Measurements from ENCODE around the gene RGS7BP. TPM values are rescaled to one million over a fixed set of nuclear protein-coding genes. Genes with fewer than 3 reads are reported as not detected.

The RGS7BP gene
- total and polyA plus RNA-seq, 3 donors from 2014 or later = 0.63 to 7.8 (median 3.1) TPM

DNA sequence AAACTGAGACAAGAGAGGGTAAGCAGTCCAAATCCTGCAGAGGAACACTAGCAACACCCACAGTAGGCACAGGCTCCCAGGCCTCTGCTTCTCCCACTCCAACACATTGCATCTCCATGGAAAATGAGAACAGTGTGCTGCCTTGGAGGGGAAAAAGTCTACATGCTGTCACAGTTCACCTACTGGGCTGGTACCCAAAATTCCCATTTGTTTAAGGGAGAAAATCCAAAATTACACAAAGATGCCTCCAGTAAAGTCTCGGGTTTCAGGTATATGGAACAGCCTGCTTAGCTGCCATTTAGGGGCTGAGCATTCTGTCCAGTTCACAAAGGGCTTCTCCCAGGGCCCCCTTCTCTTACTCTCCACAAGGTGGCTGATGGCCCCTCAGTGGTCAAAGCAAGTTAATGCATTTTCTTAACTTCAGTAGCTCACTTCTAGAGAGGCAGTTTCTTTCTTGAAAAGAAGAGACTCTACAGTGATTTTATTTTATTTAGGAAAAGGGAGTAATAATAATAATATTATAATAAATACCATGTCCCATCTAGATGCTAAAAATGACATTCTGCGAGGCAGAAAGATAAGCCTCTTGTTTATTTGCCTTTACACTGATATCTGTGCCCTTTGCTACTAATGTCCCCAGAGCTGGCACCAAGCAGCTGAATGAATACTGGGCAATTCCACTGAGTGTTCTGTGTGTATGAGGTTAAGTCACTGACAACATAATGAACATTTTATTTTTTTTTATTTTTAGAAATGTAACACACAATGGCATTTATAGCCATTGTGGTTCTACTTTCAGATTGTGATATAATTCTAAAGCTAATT is 89.4 kb downstream of the RGS7BP start:
- intact Hi-C loops (cut with DNase I; ENCODE audit: low total_unique reads) = loop anchor here (10.0 kb wide), 1 partner anchor 90 kb away; the partner anchor contains the start of gene RGS7BP
- Histone ChIP-seq H3K27ac (peak overlapping the region; percentile 19 to 32), H3K9me3 (no peaks in the 10 kb centered on the region), H3K36me3 (ENCODE audit: low read depth, missing control alignments) (no peaks in the 10 kb centered on the region), H3K27me3 (no peaks in the 10 kb centered on the region), H3K4me3 (no peak overlapping the region), H3K4me1 (peaks cover 10% of the 10 kb centered on the region)
- WGBS, 2 donors = 40 to 47% methylated on average over 2 of the region's 2 CpGs
- TF ChIP-seq, protein P1, sequence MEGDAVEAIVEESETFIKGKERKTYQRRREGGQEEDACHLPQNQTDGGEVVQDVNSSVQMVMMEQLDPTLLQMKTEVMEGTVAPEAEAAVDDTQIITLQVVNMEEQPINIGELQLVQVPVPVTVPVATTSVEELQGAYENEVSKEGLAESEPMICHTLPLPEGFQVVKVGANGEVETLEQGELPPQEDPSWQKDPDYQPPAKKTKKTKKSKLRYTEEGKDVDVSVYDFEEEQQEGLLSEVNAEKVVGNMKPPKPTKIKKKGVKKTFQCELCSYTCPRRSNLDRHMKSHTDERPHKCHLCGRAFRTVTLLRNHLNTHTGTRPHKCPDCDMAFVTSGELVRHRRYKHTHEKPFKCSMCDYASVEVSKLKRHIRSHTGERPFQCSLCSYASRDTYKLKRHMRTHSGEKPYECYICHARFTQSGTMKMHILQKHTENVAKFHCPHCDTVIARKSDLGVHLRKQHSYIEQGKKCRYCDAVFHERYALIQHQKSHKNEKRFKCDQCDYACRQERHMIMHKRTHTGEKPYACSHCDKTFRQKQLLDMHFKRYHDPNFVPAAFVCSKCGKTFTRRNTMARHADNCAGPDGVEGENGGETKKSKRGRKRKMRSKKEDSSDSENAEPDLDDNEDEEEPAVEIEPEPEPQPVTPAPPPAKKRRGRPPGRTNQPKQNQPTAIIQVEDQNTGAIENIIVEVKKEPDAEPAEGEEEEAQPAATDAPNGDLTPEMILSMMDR (IDR thresholded peaks at IDR 0.05) = peak; percentile 43 to 51 (median 50)
- no peak for TF ChIP-seq POLR2A (IDR thresholded peaks at IDR 0.05)
- DNase-seq = peak; percentile 26

DNA sequence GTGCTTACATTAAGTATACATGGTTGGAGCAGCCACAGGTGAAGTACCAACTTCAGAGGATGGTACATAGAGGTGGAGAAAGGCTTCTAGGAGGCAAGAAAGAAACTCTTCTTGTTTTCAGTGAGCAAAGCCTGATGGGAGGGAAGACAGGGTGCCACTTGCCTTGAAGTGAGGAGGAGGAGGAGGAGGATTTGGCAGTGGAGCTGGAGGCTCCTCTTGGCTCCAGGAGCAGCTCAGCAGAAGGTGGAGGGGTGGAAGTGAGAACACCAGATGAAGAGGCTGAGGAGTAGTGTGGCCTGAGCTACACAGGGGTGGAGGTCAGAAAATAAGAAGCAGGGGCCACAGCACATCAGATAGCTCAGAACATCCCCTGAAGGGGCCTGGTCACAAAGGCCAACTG is 93.4 kb downstream of the RGS7BP start:
- intact Hi-C loops (cut with DNase I; ENCODE audit: low total_unique reads) = loop anchor here (10.0 kb wide), 1 partner anchor 94 kb away; the partner anchor contains the start of gene RGS7BP
- H3K27me3 ChIP-seq = no peaks in the 10 kb centered on the region
- no peak overlapping the region for H3K27ac ChIP-seq
- H3K9me3 ChIP-seq = no peaks in the 10 kb centered on the region
- H3K36me3 ChIP-seq (ENCODE audit: low read depth, missing control alignments) = no peaks in the 10 kb centered on the region
- no peak for DNase-seq
- TF ChIP-seq POLR2A (IDR thresholded peaks at IDR 0.05) = no peak
- TF ChIP-seq, protein P1 (IDR thresholded peaks at IDR 0.05) = no peak
- peaks cover 10% of the 10 kb centered on the region for H3K4me1 ChIP-seq
- H3K4me3 ChIP-seq = no peak overlapping the region

DNA sequence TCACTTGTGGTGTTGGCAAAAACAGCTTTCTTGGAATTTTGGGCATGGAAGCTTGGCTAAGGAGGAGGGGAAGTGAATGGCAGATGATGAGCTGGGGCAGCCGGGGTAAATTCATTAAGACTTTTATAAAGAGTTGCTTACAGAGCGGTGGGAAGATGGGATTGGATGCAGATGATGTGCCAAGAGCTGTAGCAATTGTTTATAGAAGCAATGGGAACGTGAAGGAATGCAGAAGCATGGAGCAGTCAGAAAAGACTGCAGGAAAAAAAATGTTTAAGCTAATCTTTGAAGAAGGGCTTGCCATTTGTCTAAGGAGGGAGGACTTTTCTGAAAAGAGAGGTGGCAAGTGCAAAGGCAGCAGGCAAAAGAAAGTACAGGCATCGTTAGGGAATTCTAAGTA is 97.9 kb downstream of the RGS7BP start:
- H3K9me3 ChIP-seq = no peaks in the 10 kb centered on the region
- no peak for TF ChIP-seq POLR2A (IDR thresholded peaks at IDR 0.05)
- TF ChIP-seq, protein P1 (IDR thresholded peaks at IDR 0.05) = no peak
- H3K4me3 ChIP-seq = no peak overlapping the region
- no peaks in the 10 kb centered on the region for H3K4me1 ChIP-seq
- H3K27ac ChIP-seq = no peak overlapping the region
- H3K36me3 ChIP-seq (ENCODE audit: low read depth, missing control alignments) = no peaks in the 10 kb centered on the region
- intact Hi-C loops (cut with DNase I; ENCODE audit: low total_unique reads) = no loop called here
- no peak for DNase-seq
- no peaks in the 10 kb centered on the region for H3K27me3 ChIP-seq
- WGBS, 2 donors = 73 to 79% methylated on average over 4 of the region's 4 CpGs

DNA sequence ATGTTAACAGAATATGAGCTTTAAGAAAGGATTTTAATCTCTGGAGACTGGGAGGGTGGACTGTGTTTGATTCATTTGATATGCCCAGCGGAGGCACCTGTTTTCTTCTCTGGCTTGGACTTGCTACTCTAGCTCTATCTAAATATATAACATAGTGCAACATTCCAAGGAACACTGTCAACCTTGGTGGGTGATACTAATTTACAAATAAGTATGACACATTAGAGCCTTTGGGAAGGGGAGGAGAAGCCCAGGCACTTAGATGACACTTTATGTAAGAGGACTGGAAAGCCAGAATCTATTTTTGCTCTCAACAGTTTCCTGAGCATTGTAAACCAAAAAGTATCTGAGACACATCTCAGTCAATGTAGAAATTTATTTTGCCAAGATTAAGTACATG is 101.1 kb downstream of the RGS7BP start:
- no peaks in the 10 kb centered on the region for H3K36me3 ChIP-seq (ENCODE audit: low read depth, missing control alignments)
- no peak overlapping the region for H3K27ac ChIP-seq
- no peaks in the 10 kb centered on the region for H3K27me3 ChIP-seq
- intact Hi-C loops (cut with DNase I; ENCODE audit: low total_unique reads) = no loop called here
- DNase-seq = no peak
- no peak overlapping the region for H3K4me3 ChIP-seq
- no peak for TF ChIP-seq POLR2A (IDR thresholded peaks at IDR 0.05)
- TF ChIP-seq, protein P1 (IDR thresholded peaks at IDR 0.05) = no peak
- H3K9me3 ChIP-seq = no peaks in the 10 kb centered on the region
- WGBS, 2 donors = 83 to 86% methylated on average over 1 of the region's 1 CpG
- H3K4me1 ChIP-seq = no peaks in the 10 kb centered on the region

Data from testis (tissue), 3 donors.